HG03139 (cell line): Measurements from ENCODE around the gene APOBEC3A.
"Not testable (repeated sequence)": the region's sequence is repeated elsewhere in the genome, so short reads cannot be mapped to it uniquely, and the experiment has no call there.

Experiments
- ATAC-seq: cut with Tn5 transposase; IDR thresholded peaks from one replicate; pipeline ENCODE4 v1.9.1; 2021; ENCODE audit not compliant: unreplicated experiment

APOBEC3A gene

DNA sequence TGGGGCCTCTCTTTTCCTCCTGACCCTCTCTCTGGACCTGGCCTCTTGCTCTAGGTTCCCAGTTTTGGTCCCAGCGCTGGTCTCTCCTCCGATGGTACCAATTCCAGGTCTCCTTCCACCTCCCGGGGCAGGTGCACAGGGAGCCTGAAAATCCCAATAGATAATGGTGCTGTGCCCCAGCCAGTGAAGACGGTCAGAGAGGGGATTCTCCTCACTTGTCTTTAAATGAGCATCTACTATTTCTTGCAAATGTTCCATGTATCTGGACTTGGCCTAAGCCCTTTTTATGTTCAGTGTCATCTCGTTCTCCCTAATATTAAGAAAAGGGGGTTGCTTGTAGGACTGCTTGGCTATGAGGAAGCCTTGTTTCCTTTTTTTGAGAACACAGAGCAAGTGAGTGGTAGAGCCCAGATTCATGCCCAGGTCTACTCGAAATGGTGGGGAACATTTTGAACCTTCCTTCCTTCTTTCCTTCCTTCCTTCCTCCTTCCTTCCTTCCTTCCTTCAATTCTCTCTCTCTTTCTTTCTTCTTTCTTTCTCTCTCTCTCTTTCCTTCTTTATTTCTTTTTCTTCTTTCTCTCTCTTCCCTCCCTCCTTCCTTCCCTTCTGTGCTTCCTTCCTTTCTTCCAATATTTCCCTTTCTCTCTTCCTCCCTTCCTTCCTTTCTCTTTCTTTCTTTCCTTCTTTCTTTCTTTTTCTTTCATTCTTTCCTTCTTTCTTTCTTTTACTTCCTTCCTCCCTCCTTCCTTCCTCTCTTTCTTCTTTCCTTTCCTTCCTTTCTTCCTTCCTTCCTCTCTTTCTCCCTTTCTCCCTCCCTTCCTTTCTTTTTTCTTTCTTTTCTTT, 620 bp downstream of the APOBEC3A start:
- ATAC-seq: no peak

DNA sequence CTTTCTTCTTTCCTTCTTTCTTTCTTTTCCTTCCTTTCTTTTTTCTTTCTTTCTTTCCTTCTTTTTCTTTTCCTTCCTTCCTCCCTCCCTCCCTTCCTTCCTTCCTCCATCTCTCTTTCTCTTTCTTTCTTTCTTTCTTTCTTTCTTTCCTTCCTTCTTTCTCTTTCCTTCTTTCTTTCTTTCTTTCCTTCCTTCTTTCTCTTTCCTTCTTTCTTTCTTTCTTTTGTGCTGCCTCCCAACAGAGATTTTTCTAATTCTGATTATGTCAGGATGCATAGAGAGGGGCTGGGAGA, 1.2 kb downstream of the APOBEC3A start:
- not testable (repeated sequence) for ATAC-seq

DNA sequence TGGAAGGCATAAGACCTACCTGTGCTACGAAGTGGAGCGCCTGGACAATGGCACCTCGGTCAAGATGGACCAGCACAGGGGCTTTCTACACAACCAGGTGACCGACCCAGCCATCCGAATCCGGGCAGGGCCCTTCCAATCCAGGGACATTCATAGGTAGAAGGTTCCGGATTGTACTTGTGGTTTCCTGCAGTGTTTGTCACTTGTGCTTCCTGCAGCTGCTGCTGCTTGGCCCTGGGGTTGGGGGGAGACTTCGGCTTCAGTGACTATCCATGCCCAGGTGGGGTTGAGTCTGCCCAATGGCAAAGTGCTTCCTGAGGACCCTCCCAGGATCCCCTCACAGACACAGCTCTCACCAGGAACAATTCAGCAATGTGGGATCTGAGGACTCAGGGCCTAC, 2.2 kb downstream of the APOBEC3A start:
- ATAC-seq: no peak

DNA sequence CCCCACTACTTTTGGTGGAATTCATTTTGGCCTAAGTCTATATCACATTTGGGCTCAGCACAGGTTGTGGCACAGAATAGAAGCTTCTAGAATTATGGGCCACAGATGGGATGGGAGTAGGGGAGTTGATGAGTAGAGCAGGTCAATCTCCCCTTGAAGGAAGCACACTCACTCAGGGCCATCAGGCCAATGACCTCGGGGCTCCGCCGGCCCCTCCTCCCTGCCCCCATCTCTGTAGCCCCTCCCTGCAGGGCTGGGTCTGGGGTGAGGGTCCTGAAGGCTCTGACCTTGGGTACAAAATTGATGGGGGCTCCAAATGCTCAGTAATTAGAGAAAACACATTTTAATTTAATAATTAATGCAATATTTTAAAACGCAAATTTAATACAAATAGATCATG, 3.3 kb downstream of the APOBEC3A start:
- ATAC-seq: not testable (repeated sequence)

DNA sequence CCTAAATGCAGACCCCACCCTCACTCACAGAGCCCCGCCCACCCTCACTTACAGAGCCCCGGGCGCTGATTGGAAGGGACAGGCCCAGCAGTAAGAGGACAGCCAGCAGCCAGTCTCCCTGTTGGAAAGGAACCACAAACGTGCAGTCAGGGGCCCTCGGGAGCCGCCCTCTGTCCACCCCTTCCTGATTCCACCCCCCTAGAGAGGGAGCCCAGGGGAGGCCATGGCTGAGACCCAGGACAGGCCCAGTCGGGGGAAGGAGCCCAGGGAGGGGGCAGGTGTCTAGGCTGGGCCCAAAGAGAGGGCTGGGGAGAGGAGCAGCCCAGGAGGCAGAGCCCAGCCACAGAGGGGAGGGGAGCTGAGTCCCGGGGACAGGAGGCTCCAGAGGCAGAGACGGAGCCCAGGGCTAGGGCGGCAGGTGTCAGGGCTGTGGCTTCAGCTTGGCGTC, 5.9 kb downstream of the APOBEC3A start:
- not testable (repeated sequence) for ATAC-seq

DNA sequence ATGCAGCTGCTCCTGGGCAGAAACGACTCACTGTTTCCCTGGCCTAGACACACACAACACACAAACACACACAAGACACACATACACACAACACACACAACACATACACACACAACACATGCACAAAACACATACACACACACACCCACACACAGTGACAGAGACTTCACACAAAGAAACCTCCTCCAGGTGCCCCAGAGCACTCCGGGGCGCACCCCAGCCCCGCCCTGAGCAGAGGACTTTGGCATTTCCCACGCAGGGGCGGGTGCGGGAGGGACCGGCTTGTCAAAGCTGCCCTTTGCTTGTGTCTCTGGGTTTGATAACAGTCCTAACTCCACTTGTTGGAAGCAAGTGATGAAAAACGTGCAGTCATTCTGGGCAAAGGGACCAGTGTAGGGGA, 6.5 kb downstream of the APOBEC3A start:
- ATAC-seq: no peak

DNA sequence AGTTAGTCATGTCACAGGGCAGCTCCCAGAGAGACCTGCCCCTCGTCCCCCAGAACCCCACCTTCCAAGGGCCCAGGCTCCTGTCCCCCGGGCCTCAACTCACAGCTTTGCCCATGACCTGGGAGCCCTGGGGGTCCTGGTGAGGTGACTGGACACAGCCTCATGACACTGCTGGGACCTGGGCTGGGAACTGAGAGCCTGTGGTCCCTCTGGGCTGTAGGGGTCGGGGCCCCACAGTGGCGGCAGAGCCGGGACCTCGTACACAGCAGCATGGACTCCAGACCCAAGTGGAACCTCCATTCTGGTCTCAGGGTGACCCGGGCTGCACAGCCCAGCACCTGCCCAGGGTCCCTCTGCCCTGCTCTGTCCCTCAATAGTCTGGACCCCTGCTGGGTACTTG, 6.9 kb downstream of the APOBEC3A start:
- ATAC-seq: no peak

DNA sequence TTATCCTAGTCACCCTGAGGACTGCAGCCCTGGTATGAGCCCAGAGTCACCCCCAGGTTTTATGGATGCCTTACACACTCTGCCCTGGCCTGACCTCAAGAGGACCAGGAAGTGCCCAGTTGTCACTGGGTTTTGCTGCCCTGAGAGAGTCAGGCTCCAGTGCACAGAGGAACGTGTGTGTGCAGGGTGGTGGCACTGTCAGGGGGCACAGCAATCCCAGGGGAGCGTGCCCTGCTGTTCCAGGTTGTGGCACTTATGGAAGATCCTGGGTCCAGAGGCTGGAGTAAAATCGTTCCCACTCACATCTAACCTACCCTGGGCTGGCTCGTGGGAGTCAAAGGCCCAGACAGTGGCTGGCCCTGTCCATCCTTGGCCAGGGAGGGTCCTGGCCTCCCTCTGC, 7.6 kb downstream of the APOBEC3A start:
- ATAC-seq: no peak

DNA sequence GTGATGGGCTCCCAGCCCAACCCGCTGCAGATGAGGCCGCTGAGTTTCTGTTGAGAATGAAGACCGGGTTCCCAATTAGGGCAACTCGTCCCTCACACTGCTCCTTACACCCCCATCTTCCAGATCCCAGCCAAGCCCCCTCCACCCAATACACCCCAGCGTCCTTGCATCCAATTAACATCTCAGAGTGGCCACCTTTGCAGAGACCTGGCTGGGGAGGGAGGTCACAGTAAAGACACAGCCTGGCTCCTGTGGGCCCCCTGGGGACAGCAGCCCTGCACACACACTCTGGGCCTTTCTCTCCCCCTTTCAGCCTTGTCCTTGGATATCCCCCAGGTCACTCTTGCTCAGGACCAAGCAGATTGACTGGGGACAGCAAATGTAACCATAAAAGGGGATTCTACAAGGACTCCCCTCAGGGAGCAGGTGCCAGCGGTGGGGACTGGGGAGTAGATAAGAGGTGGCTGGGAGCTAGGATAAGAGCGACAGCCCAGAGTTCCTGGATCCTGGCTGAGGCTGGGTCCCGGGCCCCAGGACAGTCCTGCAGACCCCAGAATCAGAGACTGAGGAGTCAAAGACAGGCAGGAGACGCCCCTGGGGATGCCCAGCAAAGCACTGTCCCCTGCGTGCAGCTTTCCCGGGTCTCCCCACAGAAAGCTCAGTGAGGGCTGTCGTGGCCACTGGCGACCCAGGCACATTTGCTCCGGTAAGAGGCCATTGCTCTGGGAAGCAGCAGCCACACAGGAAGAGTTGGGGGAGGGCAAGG, 8.4 kb downstream of the APOBEC3A start:
- ATAC-seq: no peak

DNA sequence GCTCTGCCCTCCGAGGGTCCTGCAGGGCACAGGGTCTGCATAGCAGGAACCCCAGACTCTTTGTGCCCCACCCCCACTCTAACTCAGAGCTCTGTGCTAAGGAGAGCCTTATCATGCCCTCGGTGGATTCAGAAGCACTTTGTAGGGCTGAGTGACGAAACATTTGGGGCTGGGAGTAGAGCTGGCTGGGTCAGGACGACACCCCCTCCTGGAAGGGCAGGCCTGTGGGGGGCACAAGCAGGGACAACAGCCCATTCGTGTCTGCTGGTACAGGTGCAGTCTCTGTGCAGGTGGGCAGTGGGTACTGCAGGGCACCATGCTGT, 8.9 kb downstream of the APOBEC3A start:
- ATAC-seq: no peak

DNA sequence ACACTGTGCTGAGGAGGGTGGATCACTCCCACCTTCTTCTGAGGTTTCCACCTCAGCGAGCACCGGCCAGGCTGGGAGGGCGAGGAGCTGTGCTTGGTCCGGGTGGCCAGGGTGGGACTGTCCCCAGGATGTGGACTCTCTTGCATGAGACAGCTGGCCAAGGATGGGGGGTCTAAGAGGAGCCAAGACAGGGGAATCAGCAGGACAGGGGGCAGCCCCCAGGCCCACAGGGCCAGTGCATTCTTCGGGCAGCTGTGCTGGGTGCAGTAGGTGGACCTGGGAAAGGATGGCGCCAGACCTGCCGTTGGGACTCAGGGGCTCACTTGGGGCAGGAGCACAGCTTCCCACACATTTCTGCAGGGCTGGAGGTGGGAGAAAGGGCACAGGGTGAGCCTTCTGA, 9.5 kb downstream of the APOBEC3A start:
- no peak for ATAC-seq

DNA sequence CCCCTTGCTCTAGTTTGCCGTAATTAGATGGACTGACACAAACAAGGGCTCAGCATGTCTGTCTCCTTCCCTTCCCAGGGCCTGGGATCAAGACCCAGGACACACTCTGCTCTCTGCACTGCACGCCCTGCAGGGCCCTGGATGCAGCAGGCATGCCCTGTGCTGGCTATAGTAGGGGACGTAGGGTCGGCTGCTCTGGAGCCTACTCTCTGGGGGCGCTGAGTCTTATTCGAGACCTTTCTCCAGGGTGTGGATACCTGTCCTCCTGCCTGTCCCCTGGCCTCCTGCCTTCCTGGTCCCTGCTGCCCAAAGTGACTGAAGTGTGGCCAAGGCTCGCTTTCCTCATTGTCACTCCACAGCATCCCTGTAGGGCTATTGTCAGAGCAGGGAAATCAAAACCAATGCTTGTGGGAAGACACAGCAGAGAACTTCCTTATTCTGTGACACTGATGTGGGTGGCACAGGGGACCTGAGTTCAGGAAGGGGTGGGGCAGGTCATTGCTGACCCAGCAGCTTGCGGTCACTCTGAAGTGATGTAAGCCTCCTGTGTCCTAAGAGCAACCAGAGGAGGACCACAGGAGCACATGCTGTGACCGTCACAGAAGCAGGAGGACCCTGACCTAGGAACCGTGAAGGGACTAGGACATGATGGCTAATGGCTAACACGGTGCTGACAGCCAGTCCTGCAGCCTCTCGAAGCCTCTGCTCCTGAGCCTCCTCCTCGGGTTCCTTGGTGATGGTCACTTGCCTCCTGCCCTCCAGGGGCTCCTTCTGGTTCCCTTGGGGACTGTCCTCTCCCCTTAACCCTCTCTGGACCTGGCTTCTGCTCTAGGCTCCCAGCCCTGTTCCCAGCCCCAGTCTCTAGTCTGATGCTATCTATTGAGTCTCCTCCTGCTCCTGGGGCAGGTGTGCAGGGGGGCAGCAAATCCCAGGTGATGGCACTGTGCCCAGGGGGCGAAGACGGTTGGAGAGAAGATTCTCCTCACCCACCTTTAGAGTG, 10.3 kb downstream of the APOBEC3A start:
- no peak for ATAC-seq

DNA sequence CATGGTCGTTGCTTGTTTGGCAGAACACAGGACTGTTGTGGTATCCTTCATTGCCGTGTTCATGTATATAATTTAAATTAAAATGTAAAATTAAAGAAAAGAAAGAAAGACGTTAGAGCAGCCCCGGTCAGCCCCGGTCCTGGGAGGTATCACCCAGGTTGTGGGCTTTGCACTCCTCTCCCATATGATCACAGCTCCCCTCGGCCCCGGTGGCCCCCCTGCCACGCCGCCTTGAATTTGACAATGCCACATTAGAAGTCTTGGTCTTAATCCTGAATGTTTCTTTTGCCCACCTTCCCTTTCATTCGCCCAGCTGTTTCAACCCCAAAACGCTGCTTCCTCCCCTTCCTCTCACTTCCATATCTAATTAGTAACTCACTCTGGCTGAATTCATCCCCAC, 11.4 kb downstream of the APOBEC3A start:
- no peak for ATAC-seq

DNA sequence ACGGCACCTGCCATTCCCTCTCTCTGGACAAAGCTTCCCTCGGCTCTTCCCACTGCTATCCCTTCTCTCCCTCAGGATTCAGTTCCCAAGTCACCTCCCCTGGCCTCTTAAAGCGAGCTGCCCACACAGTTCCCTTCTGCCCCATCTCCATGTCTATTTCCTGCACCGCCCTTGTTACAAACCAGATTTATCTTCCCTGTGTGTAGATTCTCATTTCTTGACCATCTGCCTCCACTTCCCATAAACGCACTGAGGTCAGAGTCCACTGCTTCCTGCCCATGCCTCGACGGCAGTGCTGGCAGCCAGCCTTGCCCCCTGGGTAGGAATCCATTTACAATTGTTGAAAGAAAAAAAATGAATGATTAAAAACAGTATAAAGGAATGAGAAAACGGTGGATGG, 13.1 kb downstream of the APOBEC3A start:
- no peak for ATAC-seq

DNA sequence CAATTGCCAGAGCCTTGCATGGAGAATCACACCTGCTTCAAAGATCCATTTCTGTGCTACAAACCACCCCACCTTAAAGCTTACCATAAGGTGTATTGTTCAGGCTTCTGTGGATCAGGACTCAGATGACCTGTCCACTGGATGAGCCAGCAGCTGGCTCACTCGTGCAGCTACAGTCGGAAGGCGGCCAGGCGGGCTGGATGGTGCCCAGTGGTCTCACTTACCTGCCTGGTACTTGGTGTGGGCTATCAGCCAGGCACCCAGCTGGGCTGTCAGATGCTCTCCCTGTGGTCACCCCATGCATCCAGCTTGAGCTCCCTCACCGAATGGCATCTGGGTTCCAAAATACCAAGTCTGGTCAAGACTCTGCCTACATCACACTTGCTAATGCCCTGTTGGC, 13.8 kb downstream of the APOBEC3A start:
- ATAC-seq: no peak

DNA sequence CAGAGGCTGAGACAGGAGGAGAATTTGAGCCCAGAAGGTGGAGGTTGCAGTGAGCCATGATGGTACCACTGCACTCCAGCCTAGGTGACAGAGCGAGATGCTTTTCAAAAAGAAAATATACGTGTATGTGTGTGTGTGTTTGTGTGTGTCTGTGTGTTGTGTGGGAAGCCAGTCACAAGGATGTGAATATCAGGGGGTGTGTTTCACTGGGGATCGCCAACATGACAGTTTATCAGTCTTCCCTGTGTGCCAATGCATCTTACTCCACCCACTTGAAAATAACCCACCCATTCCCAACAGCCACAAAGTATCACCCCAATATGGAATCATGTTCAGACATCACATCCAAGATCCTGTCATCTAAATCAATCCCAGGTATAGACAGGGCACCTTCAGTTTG, 14.4 kb downstream of the APOBEC3A start:
- ATAC-seq: no peak

DNA sequence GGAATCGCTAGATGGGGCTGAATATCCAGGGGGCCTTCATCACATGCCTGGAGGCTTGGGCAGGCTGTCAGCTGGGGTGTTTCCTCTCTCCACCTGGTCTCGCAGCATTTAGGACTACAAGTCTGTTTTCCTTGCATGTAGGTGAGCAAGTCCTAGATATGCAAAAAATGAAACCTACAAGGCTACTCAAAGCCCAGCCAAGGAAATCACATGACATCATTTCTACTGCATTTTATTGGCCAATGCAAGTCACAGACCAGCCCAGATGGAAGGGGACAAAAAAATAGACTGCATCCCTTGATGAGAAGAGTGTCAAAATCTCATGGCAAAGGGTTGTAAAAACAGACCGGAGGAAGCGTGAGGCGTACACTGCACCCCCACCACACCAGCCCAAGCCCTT, 15.1 kb downstream of the APOBEC3A start:
- ATAC-seq: no peak

DNA sequence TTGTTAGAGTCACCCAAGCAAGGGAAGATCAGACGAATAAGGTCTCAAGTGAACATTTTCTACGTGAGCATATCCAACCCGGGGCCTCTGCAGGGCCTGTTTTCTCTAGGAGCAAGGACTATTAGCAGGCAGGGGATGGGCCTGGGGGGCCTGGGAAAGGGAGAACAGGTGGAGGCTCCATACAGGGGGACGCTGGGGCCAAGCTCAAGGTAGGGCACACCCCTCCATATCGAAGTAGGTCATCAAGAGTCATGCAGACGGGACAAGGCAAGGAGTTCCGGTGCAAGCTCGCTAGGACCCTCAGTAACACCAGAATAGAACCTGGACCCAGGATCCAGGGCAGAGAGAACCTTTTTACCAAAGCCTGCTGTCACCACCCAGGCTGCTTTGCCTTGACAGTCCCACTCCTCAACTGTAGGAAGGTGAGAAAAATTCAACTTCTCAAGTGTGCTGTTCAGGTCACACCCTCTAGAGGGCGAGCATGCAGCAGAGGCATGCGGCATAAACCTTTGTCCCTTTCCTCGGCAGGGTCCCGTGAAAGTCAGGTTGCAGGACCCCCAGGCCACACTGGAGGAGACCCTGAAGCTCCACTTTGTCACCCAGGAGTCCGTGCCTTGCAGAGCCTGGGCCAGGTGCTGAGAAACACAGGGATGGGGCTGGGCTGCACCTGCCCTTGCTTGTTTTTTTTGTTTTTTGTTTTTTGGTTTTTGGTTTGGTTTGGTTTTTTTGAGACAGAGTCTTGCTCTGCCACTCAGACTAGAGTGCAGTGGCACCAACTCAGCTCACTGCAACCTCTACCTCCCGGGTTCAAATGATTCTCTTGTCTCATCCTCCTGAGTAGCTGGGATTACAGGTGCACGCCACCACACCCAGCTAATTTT, 16.1 kb downstream of the APOBEC3A start:
- ATAC-seq: no peak

DNA sequence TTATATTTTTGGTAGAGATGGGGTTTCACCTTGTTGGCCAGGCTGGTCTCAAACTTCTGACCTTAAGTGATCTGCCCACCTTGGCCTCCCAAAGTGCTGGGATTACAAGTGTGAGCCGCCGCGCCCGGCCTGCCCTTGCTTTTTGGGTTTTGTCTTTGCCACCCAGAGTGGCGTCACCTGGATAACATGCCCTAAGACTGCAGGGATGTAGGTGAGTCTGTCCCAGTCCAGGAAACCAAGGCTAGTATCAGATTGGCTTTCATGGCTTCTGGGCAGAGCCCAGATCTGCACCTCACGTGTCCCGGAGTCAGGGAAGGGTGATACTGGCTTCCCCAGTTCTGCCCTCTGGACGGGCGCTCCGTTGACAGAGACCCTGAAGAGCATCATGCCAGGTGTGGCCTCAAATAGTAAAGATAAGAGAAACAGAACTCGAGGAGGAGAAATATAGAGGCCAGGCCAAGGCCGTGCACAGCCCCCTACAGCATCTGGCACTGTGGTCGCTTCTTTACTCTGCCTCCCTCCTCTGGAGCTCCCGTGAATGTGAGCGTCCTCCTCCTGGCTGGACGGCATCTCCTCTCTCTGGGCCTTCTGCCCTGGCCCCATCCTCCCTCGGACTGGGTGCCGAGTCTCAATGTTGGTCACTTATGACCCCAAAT, 16.9 kb downstream of the APOBEC3A start:
- ATAC-seq: no peak

DNA sequence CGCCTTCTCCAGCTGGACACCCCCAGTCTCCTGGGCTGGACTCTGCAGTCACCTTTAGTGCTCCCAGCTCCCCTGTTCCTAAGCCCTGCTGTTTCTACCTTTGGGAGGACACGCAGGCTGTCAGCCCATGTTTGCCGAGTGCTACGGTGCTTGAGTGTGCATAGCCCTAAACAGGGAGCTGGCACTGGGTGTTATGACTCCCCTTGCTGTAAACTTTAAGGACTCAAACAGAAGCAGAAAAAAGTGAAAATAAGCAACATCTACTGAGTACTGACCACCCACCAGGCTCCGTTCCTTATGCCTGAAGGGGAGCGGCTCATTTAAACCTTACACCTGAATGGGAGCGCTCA, 17.4 kb downstream of the APOBEC3A start:
- ATAC-seq: no peak
